Dermis microvascular lymphatic vessel endothelial cell (primary cell): ENCODE data around the gene IGDCC3. TPM values are rescaled to one million over a fixed set of nuclear protein-coding genes. Genes with fewer than 3 reads are reported as not detected.

Experiments
- DNase-seq, 2 donors: peaks; one replicate each; pipeline versions ENCODE4 v3.0.0 to v3.0.0-alpha.2; 2010; ENCODE audit warnings: low read depth in 2 of 2
- total RNA-seq: library from RNA; depleted of rRNA; stranded (reverse); fragments of >200 nt; gene quantifications from 2 replicates; pipeline ENCODE4 v1.2.1, GENCODE V29; 2014

IGDCC3 gene
- total RNA-seq = 0.13 TPM in 1 of 2 replicates, not detected in the other

GRCh38 chr15:65377976-65378366 lies at the start of gene IGDCC3:
Gene IGDCC3, minus strand, starts transcription at chr15:65378002. Its CDS starts 214 bp downstream, at chr15:65377788.
- peak in 1 of 2 donors; percentile 11 for DNase-seq

- no peak for DNase-seq
Measured at GRCh38 chr15:65426216-65426853, 48.5 kb upstream of the IGDCC3 start.

GRCh38 chr15:65424683-65425082 lies 46.9 kb upstream of the IGDCC3 start:
- DNase-seq = no peak

GRCh38 chr15:65423976-65424679 lies 46.3 kb upstream of the IGDCC3 start:
- DNase-seq = no peak

GRCh38 chr15:65423150-65423975 lies 45.6 kb upstream of the IGDCC3 start:
- no peak for DNase-seq

GRCh38 chr15:65421360-65422215 lies 43.8 kb upstream of the IGDCC3 start:
- DNase-seq = no peak

DNA sequence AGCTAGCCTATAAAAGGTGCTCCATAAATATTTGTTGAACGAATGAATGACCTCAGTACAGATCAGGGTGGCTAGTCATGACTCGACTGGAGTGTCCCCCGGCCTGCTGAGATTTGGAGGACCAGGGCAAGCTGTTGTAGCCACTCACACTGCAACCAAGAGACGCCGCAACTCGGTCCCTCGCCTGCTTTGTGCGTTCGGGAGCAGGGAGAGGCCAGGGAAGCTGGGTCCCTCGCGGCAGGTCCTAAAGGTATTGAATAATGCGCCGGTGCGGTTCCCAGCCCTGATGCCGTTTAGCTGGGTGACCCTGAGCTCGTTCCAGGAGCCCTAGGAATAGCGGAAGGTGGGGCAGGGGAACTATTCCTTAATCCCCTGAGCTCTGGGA lies 43.2 kb upstream of the IGDCC3 start:
- no peak for DNase-seq

DNA sequence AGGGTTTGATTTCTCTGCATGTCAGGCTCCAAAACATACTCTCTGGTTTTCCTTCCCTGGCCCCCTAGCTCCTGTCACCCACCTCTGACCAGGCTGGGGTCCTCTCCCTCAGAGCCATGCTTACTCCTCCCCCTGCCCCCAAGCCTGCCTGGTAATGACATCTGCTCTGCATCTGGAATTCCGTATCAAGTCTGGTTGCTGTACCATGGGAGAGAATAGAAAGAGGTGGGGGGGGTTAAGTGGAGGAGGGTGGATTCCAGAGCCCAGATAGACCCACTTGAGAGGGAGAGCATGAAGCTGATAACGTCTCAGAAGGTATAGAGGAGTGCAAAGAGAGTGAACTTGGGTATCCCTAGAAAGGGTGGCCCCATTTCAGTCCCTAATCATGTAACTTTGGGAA lies 40.8 kb upstream of the IGDCC3 start:
- no peak for DNase-seq

GRCh38 chr15:65416845-65417416 lies 39.1 kb upstream of the IGDCC3 start:
- DNase-seq = no peak

- peak in 1 of 2 donors; percentile 42 for DNase-seq
Measured at GRCh38 chr15:65414841-65415621, 37.2 kb upstream of the IGDCC3 start.

DNA sequence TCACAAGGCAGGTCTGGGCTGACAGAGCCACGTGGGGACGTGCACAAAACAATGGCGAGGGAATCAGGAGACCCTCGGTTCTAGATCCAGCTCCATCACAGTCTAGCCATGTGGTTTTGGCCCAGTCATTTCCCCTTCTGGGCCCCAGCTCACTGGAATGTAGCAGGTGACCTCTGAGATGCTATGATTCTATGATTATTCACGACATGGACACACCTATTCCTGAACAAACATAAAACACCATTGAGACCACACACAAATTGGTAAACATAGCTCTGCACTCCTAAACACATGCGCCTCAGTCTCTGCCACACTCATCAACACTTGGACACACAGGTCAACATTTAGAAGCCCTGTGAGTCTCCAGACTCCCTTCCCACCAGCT lies 36.0 kb upstream of the IGDCC3 start:
- no peak for DNase-seq

DNA sequence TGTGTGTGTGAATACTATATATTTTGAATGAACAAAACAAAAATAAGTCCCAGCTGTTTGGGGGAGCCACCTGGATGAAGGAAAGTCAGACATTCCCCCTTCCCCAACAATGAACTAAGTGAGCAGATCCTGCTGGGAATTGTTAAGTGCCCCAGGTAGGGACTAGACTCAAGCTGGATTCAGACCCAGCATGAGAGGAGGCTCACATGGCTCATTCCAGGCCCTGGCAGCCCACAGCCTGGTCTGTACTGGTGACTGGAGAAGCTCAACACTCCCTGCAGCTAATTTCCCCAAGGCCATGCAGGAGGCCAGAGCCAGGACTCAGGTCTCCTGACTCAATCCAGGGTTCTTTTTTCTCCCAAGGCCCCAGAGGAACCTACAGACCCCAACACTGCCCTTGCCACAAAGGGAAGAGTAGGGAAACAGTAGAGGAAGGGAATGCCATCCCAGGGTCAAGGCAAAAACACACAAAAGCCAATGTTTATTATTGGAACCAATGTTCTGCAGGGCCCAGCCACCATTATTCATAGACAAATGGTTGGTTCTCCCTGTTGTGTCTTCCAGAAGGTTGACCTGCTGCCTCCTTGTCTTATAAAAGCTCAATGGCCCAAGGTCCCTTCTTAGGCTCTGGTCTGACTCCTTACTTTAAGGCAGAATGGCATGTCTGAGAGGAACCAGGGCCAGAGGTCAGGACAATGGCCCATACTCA lies 35.4 kb upstream of the IGDCC3 start:
- no peak for DNase-seq

DNA sequence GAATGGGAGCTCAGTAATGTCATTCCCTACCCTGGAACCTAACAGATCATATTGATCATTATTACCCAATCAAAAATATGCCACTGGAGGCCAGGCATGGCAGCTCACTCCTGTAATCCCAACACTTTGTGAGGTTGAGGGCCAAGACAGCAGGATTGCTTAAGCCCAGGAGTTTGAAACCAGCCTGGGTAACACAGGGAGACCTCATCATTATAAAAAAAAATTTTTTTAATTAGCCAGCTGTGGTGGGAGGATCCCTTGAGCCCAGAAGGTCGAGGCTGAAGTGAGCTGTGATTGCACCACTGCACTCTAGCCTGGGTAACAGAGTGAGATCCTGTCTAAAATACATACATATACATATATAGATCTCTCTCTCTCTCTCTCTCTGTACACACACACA lies 34.8 kb upstream of the IGDCC3 start:
- DNase-seq = no peak

DNA sequence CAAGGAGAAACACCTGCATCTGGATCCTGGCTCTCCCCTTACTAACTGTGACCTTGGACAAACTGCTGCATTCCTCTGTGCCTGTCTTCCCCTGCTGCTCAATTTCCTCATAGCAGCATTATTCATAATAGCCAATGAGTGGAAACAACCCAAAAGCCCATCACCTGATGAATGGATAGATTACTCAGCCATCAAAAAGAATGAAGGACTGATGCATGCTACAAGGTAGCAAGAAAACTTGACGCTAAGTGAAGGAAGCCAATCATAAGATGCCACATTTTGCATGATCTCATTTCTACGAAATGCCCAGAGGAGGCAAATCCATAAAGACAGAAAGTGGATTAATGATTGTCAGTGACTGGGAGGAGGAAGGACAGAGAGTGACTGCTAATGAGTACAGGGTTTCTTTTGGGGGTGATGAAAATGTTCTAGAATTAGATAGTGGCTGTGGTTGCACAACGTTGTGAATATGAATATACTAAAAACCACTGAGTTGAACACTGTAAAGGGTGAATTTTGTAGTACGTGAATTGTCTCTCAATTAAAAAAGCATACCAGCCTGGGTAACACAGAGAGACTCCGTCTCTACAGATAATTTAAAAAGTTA lies 33.8 kb upstream of the IGDCC3 start:
- DNase-seq = no peak

GRCh38 chr15:65410972-65411371 lies 33.2 kb upstream of the IGDCC3 start:
- no peak for DNase-seq

- DNase-seq = no peak
Measured at GRCh38 chr15:65410036-65410435, 32.2 kb upstream of the IGDCC3 start.

DNA sequence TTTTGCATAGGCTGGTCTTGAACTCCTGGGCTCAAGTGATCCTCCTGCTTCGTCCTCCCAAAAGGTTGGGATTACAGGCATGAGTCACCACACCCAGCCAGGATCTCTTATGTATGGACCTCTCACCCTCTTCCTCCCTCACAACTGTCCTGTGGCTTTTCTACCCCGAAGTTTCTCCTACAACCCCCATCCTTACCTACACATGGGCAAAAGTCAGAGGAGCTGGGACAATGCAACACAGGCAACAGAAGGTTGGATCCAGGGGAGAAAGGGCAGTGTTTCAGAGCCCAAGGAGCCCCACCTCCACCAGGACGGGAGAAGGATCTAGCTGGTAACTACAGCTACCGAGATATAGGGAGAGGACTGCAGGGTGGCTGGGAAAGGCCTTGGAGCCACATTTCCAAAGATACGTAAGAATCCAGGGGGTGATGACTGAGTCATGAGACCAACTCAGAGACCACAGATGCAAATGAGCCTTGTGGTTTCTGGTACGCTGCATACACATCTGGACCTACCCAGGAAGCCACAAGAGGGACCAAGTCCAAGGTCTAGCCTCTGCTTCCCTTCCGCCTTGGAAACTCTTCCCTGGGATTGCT lies 31.3 kb upstream of the IGDCC3 start:
- DNase-seq = no peak

GRCh38 chr15:65408324-65409035 lies 30.7 kb upstream of the IGDCC3 start:
- DNase-seq = no peak
